Endothelial cell of umbilical vein (primary cell): ENCODE results near the gene IL32. TPM values are rescaled to one million over a fixed set of nuclear protein-coding genes. Genes with fewer than 3 reads are reported as not detected.
"Not testable (repeated sequence)": the region's sequence is repeated elsewhere in the genome, so short reads cannot be mapped to it uniquely, and the experiment has no call there.

Source experiments
- BruUV-seq: library from RNA; stranded (reverse); fragments of 400-500 nt; replicated peaks from 2 replicates; lab custom pipeline; 2021; lab: Mats Ljungman, UMichigan
- CTCF ChIA-PET: fragments of 300-600, 350-600 bp; sonication (Branson Sonifier 250); formaldehyde crosslinking; loops from one replicate; lab custom pipeline; 2021; ENCODE audit warnings: antibody characterized with exemption, inconsistent platforms; lab: Charles Lee
- POLR2A ChIA-PET: fragments of 300-600, 350-600 bp; sonication (Branson Sonifier 250); formaldehyde crosslinking; loops from one replicate; lab custom pipeline; 2021; ENCODE audit warnings: antibody characterized with exemption, inconsistent platforms; lab: Charles Lee
- DNase-seq: peaks from one replicate; pipeline ENCODE4 v3.0.0-alpha.2; 2011; ENCODE audit warnings: low read depth, low spot score
- FAIRE-seq: peaks from 2 replicates; lab custom pipeline; 2011; peaks lifted over from hg19 to GRCh38; lab: Jason Lieb, UNC
- H2AFZ ChIP-seq: 2 replicates; pipeline ENCODE4 v1.6.0; 2012; ENCODE audit warnings: low read depth, low read length, control low read depth, inconsistent platforms
- H3K27ac ChIP-seq: 2 replicates; pipeline ENCODE4 v1.5.1; 2011; ENCODE audit warnings: low read depth, mild to moderate bottlenecking, control low read depth, low read length, moderate library complexity; ENCODE audit not compliant: insufficient read depth
- H3K27me3 ChIP-seq, 2 experiments: 2 replicates each; pipeline versions ENCODE4 v1.6.0 to v1.6.1; 2011; ENCODE audit warnings: low read length in 2 of 2, mixed read lengths in 1 of 2; ENCODE audit not compliant: control insufficient read depth in 2 of 2, insufficient read depth in 2 of 2
- H3K36me3 ChIP-seq, 2 experiments: 2 replicates in 1 of 2; 3 replicates in 1 of 2; pipeline ENCODE4 v1.5.1; 2011; ENCODE audit warnings: low read length in 2 of 2, mild to moderate bottlenecking in 1 of 2, moderate library complexity in 1 of 2; ENCODE audit not compliant: control insufficient read depth in 2 of 2, insufficient read depth in 2 of 2; ENCODE audit errors: extremely low read depth in 1 of 2
- H3K4me1 ChIP-seq: 3 replicates; pipeline ENCODE4 v1.5.1; 2011; ENCODE audit warnings: mild to moderate bottlenecking, low read length; ENCODE audit not compliant: control insufficient read depth, insufficient read depth; ENCODE audit errors: extremely low read depth
- H3K4me2 ChIP-seq: 2 replicates; pipeline ENCODE4 v1.6.1; 2011; ENCODE audit warnings: low read length, control low read depth, mixed read lengths; ENCODE audit not compliant: insufficient read depth
- H3K4me3 ChIP-seq, 3 experiments: fragments of 200-600 bp in 1 of 3; sonication (generic), shearing (Covaris generic) in 1 of 3; replicated peaks in 1 of 3; 2 replicates each; pipeline ENCODE4 v1.5.1; 2011 to 2016; ENCODE audit warnings: control low read depth in 3 of 3, low read length in 3 of 3, mild to moderate bottlenecking in 2 of 3, inconsistent platforms in 1 of 3, low read depth in 1 of 3, moderate library complexity in 1 of 3; ENCODE audit not compliant: insufficient read depth in 1 of 3
- H3K79me2 ChIP-seq: 2 replicates; pipeline ENCODE4 v1.6.0; 2012; ENCODE audit warnings: low read length, inconsistent platforms; ENCODE audit not compliant: control insufficient read depth, insufficient read depth
- H3K9ac ChIP-seq: replicated peaks from 2 replicates; pipeline ENCODE3; 2011; ENCODE audit warnings: low read length, control low read depth; ENCODE audit not compliant: insufficient read depth; ENCODE audit errors: extremely low read depth
- H3K9me1 ChIP-seq: replicated peaks from 3 replicates; pipeline ENCODE4 v1.6.0; 2011; ENCODE audit warnings: mild to moderate bottlenecking, low read length; ENCODE audit not compliant: control insufficient read depth, insufficient read depth; ENCODE audit errors: extremely low read depth
- H3K9me3 ChIP-seq: replicated peaks from 2 replicates; pipeline ENCODE4 v1.5.1; 2012; ENCODE audit warnings: low read length, inconsistent platforms; ENCODE audit not compliant: control insufficient read depth, insufficient read depth
- H4K20me1 ChIP-seq: replicated peaks from 2 replicates; pipeline ENCODE3; 2011; ENCODE audit warnings: mild to moderate bottlenecking, low read length; ENCODE audit not compliant: control insufficient read depth, insufficient read depth; ENCODE audit errors: extremely low read depth
- dilution Hi-C: fragments of 300-500 bp; cut with MboI; formaldehyde crosslinking; loops from one replicate; pipeline ENCODE4 v1.15.0; 2019; ENCODE audit warnings: low sequenced_read_pairs; ENCODE audit not compliant: extremely low pct_ligation_motif_present
- intact Hi-C: fragments of 100-400 bp; cut with micrococcal nuclease; formaldehyde crosslinking; loops from one replicate; pipeline ENCODE4 v1.10.0; 2022
- polyA plus RNA-seq, 4 experiments: library from polyadenylated mRNA; depleted of rRNA in 3 of 4; stranded (reverse) in 3 of 4; unstranded in 1 of 4; fragments of >200 nt; gene quantifications; 2 replicates each; pipeline versions ENCODE4 v1.2.1 to v1.2.3, GENCODE V29; 2011 to 2012; ENCODE audit warnings: missing spikeins in 1 of 4
- total RNA-seq: library from RNA; stranded (reverse); gene quantifications from 2 replicates; pipeline ENCODE4 v1.2.3, GENCODE V29; 2021

The IL32 gene
- total and polyA plus RNA-seq, 2 donors (not counting 3 experiments of a cell fraction or from before 2014, with no cell fraction given) = 55.7 to 336 TPM

DNA sequence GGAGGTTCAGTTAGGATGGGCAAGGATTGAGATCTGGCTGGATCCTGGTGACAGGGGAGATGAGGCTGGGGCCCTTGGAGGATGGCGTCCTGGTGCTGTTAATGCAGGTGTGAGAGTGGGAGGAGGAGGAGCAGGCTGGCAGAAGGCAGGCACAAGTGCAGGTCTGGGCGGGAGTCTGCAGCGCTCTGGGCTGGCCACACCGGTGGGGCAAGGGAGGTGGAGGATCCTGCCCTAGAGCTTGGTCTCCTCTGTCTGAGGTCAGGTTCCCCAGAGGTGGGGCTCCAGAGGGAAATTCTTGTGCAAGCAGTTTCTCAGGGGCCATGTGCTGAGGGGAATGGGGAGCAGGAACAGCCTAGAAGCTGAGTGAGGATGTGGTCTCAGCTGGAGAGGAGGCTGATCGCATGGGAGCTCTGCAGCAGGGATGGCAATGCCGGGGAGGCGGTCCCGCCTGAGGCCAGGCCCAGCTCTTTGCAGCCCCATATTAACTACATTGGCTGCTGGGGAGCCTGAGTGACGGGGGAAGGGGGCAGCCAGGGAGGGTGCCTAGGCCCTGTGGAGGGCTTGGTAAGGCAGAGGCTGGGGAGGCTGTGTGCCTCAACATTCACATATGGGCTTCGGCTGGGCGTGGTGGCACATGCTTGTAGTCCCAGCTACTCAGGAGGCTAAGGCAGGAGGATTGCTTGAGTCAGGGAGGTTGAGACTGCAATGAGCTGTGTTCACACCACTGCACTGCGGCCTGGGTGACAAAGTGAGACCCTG lies 12.7 kb upstream of the IL32 start:
- BruUV-seq, H3K4me2 ChIP-seq, H3K9me3 ChIP-seq, H2AFZ ChIP-seq, H3K4me1 ChIP-seq, intact Hi-C loops, H3K27ac ChIP-seq, H3K9ac ChIP-seq, dilution Hi-C loops, DNase-seq, H3K27me3 ChIP-seq, H3K79me2 ChIP-seq, H3K36me3 ChIP-seq, H4K20me1 ChIP-seq, POLR2A ChIA-PET, FAIRE-seq, CTCF ChIA-PET, H3K9me1 ChIP-seq, H3K4me3 ChIP-seq: not testable (repeated sequence)

- FAIRE-seq, intact Hi-C loops, DNase-seq, H4K20me1 ChIP-seq, dilution Hi-C loops, H3K79me2 ChIP-seq, H3K4me2 ChIP-seq, H3K27me3 ChIP-seq, POLR2A ChIA-PET, H3K27ac ChIP-seq, H3K4me1 ChIP-seq, H3K36me3 ChIP-seq, H3K9me1 ChIP-seq, CTCF ChIA-PET, H3K9ac ChIP-seq, H3K4me3 ChIP-seq, H3K9me3 ChIP-seq, H2AFZ ChIP-seq: not testable (repeated sequence)
- BruUV-seq = TSS peak; percentile 8
These were observed 12.1 kb upstream of the IL32 start for GRCh38 chr16:3053330-3053710.
